Ovary (tissue), 3 donors: Measurements from ENCODE around the gene SEMA5B.

Experiments
- EP300 ChIP-seq: sonication (generic); formaldehyde crosslinking; IDR thresholded peaks from one replicate; pipeline ENCODE4 v1.6.1; 2017; ENCODE audit warnings: antibody characterized with exemption
- POLR2A ChIP-seq: fragments of 450-650 bp; IDR thresholded peaks from one replicate; pipeline ENCODE4 v1.6.1; 2017; ENCODE audit warnings: antibody characterized with exemption, mild to moderate bottlenecking, moderate library complexity
- TF ChIP-seq, protein P1 (sequence below), 3 donors: fragments of 450-650 bp in 2 of 3; fragments of 200-600 bp in 1 of 3; IDR thresholded peaks; one replicate each; pipeline versions ENCODE4 v1.5.1 to v1.8.0; 2016 to 2022; ENCODE audit warnings: antibody characterized with exemption in 3 of 3, mild to moderate bottlenecking in 1 of 3
- donor health status: DM: no; HTN: no; CAD: no.

DNA sequence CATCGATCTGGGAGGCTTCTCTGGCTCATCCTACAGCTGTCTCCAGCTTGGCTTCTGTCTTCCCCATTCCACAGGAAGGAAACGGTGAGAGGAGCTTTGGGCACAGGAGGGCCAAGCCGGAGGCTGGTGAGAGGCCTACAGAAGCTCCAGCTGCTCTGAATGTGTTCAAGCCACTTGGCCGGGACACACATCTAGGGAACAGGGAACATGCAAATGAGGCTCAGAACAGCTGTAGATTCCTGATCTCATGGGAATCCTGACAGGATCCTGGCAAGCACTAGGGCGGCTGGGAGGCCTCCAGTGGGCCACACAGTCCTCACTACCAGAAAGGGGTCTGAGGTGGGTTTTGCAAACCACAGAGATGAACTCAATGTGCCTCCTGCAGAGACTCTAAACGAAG lies 13.7 kb downstream of the SEMA5B start:
- TF ChIP-seq EP300 (no peak), POLR2A (no peak)
- TF ChIP-seq, protein P1, sequence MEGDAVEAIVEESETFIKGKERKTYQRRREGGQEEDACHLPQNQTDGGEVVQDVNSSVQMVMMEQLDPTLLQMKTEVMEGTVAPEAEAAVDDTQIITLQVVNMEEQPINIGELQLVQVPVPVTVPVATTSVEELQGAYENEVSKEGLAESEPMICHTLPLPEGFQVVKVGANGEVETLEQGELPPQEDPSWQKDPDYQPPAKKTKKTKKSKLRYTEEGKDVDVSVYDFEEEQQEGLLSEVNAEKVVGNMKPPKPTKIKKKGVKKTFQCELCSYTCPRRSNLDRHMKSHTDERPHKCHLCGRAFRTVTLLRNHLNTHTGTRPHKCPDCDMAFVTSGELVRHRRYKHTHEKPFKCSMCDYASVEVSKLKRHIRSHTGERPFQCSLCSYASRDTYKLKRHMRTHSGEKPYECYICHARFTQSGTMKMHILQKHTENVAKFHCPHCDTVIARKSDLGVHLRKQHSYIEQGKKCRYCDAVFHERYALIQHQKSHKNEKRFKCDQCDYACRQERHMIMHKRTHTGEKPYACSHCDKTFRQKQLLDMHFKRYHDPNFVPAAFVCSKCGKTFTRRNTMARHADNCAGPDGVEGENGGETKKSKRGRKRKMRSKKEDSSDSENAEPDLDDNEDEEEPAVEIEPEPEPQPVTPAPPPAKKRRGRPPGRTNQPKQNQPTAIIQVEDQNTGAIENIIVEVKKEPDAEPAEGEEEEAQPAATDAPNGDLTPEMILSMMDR (IDR thresholded peaks at IDR 0.05), result no peak
